ENCODE results near the gene KLK15.
A peak's percentile ranks its signal among the peaks of the same experiment; 100 is the strongest.

Gene KLK15

GRCh38 chr19:50820549-50821247, 12.7 kb downstream of the KLK15 start:
- H2BK5ac ChIP-seq (ENCODE audit: low read depth, low read length, poor library complexity, severe bottlenecking), result no peak overlapping the region
- H2BK120ac ChIP-seq (ENCODE audit: low read depth, low read length), result no peak overlapping the region
- no peak overlapping the region for H3K4me2 ChIP-seq (ENCODE audit: low read length, poor library complexity, severe bottlenecking)
- H3K27ac ChIP-seq (ENCODE audit: low read length, poor library complexity, severe bottlenecking), result no peak overlapping the region
- peaks cover 44 to 71% of the 10 kb centered on the region in 2 experiments for H3K27me3 ChIP-seq (ENCODE audit: control insufficient read depth in 1 of 2, insufficient read depth in 1 of 2, low read length in 2 of 2)
- H2BK12ac ChIP-seq (ENCODE audit: low read length in 2 of 2), result no peak overlapping the region
- H4K8ac ChIP-seq (ENCODE audit: low read length), result no peak overlapping the region
- H3K23ac ChIP-seq (ENCODE audit: low read length in 2 of 2), result no peak overlapping the region
- H3K79me1 ChIP-seq (replicated peaks; ENCODE audit: low read length, poor library complexity, severe bottlenecking), result no peaks in the 10 kb centered on the region
- H4K91ac ChIP-seq (ENCODE audit: low read length), result no peak overlapping the region
- H3K18ac ChIP-seq (ENCODE audit: low read depth in 1 of 2, low read length in 2 of 2), result no peak overlapping the region
- H3K9ac ChIP-seq (ENCODE audit: low read length), result no peak overlapping the region
- no peaks in the 10 kb centered on the region for H3K9me3 ChIP-seq (ENCODE audit: control insufficient read depth, low read length)
- DNase-seq, result no peak
- peaks cover 2% of the 10 kb centered on the region for H3K4me1 ChIP-seq (ENCODE audit: control insufficient read depth, insufficient read depth, low read depth, low read length)
- H2BK15ac ChIP-seq (ENCODE audit: low read depth, poor library complexity, severe bottlenecking), result no peak overlapping the region
- H3K4ac ChIP-seq (ENCODE audit: low read depth in 1 of 2, low read length in 2 of 2), result no peak overlapping the region
- no peak overlapping the region for H3K14ac ChIP-seq (ENCODE audit: low read length in 2 of 2)
- H3K4me3 ChIP-seq (ENCODE audit: insufficient read depth in 1 of 2, low read depth in 1 of 2, low read length in 2 of 2), result no peak overlapping the region
- H2AFZ ChIP-seq (ENCODE audit: low read depth, low read length), result no peak overlapping the region
- no peak overlapping the region for H2AK5ac ChIP-seq (ENCODE audit: low read length, severe bottlenecking)
- no peaks in the 10 kb centered on the region for H3K36me3 ChIP-seq (ENCODE audit: control insufficient read depth in 1 of 2, insufficient read depth in 2 of 2, low read depth in 1 of 2, low read length in 2 of 2)
- WGBS, result 12% methylated on average over 11 of the region's 21 CpGs

- Histone ChIP-seq H3K4me2 (ENCODE audit: low read length, poor library complexity, severe bottlenecking) (no peak overlapping the region), H3K27ac (ENCODE audit: low read length, poor library complexity, severe bottlenecking) (no peak overlapping the region)
These were observed 13.3 kb downstream of the KLK15 start for GRCh38 chr19:50820086-50820485.

GRCh38 chr19:50819636-50820035, 13.7 kb downstream of the KLK15 start:
- H3K18ac ChIP-seq (ENCODE audit: low read depth in 1 of 2, low read length in 2 of 2), result no peak overlapping the region
- no peak overlapping the region for H3K4me2 ChIP-seq (ENCODE audit: low read length, poor library complexity, severe bottlenecking)
- no peak overlapping the region for H3K4ac ChIP-seq (ENCODE audit: low read depth in 1 of 2, low read length in 2 of 2)
- H3K14ac ChIP-seq (ENCODE audit: low read length in 2 of 2), result no peak overlapping the region
- H3K79me1 ChIP-seq (replicated peaks; ENCODE audit: low read length, poor library complexity, severe bottlenecking), result no peaks in the 10 kb centered on the region
- peaks cover 2% of the 10 kb centered on the region for H3K4me1 ChIP-seq (ENCODE audit: control insufficient read depth, insufficient read depth, low read depth, low read length)
- H2AK5ac ChIP-seq (ENCODE audit: low read length, severe bottlenecking), result no peak overlapping the region
- H2BK15ac ChIP-seq (ENCODE audit: low read depth, poor library complexity, severe bottlenecking), result no peak overlapping the region
- no peaks in the 10 kb centered on the region for H3K9me3 ChIP-seq (ENCODE audit: control insufficient read depth, low read length)
- no peak overlapping the region for H4K91ac ChIP-seq (ENCODE audit: low read length)
- H3K36me3 ChIP-seq (ENCODE audit: control insufficient read depth in 1 of 2, insufficient read depth in 2 of 2, low read depth in 1 of 2, low read length in 2 of 2), result no peaks in the 10 kb centered on the region
- no peak overlapping the region for H3K23ac ChIP-seq (ENCODE audit: low read length in 2 of 2)
- H2BK120ac ChIP-seq (ENCODE audit: low read depth, low read length), result no peak overlapping the region
- peaks cover 44 to 81% of the 10 kb centered on the region in 2 experiments for H3K27me3 ChIP-seq (ENCODE audit: control insufficient read depth in 1 of 2, insufficient read depth in 1 of 2, low read length in 2 of 2)
- no peak overlapping the region for H3K27ac ChIP-seq (ENCODE audit: low read length, poor library complexity, severe bottlenecking)
- no peak overlapping the region for H2BK12ac ChIP-seq (ENCODE audit: low read length in 2 of 2)
- H2AFZ ChIP-seq (ENCODE audit: low read depth, low read length), result no peak overlapping the region
- no peak overlapping the region for H4K8ac ChIP-seq (ENCODE audit: low read length)
- DNase-seq, result no peak
- H2BK5ac ChIP-seq (ENCODE audit: low read depth, low read length, poor library complexity, severe bottlenecking), result no peak overlapping the region
- 69% methylated on average over 7 of the region's 8 CpGs for WGBS
- H3K4me3 ChIP-seq (ENCODE audit: insufficient read depth in 1 of 2, low read depth in 1 of 2, low read length in 2 of 2), result no peak overlapping the region
- no peak overlapping the region for H3K9ac ChIP-seq (ENCODE audit: low read length)

More at GRCh38 chr19:50820086-50820485, 13.3 kb downstream of the KLK15 start:
- Histone ChIP-seq H4K8ac (ENCODE audit: low read length) (no peak overlapping the region), H4K91ac (ENCODE audit: low read length) (no peak overlapping the region), H3K23ac (ENCODE audit: low read length in 2 of 2) (no peak overlapping the region), H3K4ac (ENCODE audit: low read depth in 1 of 2, low read length in 2 of 2) (no peak overlapping the region), H2BK120ac (ENCODE audit: low read depth, low read length) (no peak overlapping the region), H2AFZ (ENCODE audit: low read depth, low read length) (peak overlapping the region; percentile 47), H3K4me3 (ENCODE audit: insufficient read depth in 1 of 2, low read depth in 1 of 2, low read length in 2 of 2) (no peak overlapping the region), H3K79me1 (replicated peaks; ENCODE audit: low read length, poor library complexity, severe bottlenecking) (no peaks in the 10 kb centered on the region), H3K9ac (ENCODE audit: low read length) (no peak overlapping the region), H3K4me1 (ENCODE audit: control insufficient read depth, insufficient read depth, low read depth, low read length) (peaks cover 2% of the 10 kb centered on the region), H2BK12ac (ENCODE audit: low read length in 2 of 2) (no peak overlapping the region), H3K36me3 (ENCODE audit: control insufficient read depth in 1 of 2, insufficient read depth in 2 of 2, low read depth in 1 of 2, low read length in 2 of 2) (no peaks in the 10 kb centered on the region), H2BK5ac (ENCODE audit: low read depth, low read length, poor library complexity, severe bottlenecking) (no peak overlapping the region), H2AK5ac (ENCODE audit: low read length, severe bottlenecking) (no peak overlapping the region), H3K9me3 (ENCODE audit: control insufficient read depth, low read length) (no peaks in the 10 kb centered on the region), H3K14ac (ENCODE audit: low read length in 2 of 2) (no peak overlapping the region), H2BK15ac (ENCODE audit: low read depth, poor library complexity, severe bottlenecking) (no peak overlapping the region), H3K27me3 (ENCODE audit: control insufficient read depth in 1 of 2, insufficient read depth in 1 of 2, low read length in 2 of 2) (peaks cover 44 to 77% of the 10 kb centered on the region in 2 experiments), H3K18ac (ENCODE audit: low read depth in 1 of 2, low read length in 2 of 2) (no peak overlapping the region)
- 28% methylated on average over 15 of the region's 15 CpGs for WGBS
- no peak for DNase-seq

GRCh38 chr19:50818859-50819472, 14.4 kb downstream of the KLK15 start:
- Histone ChIP-seq H3K18ac (ENCODE audit: low read depth in 1 of 2, low read length in 2 of 2) (no peak overlapping the region), H3K27me3 (ENCODE audit: control insufficient read depth in 1 of 2, insufficient read depth in 1 of 2, low read length in 2 of 2) (peaks cover 44 to 78% of the 10 kb centered on the region in 2 experiments), H3K14ac (ENCODE audit: low read length in 2 of 2) (no peak overlapping the region), H3K9me3 (ENCODE audit: control insufficient read depth, low read length) (no peaks in the 10 kb centered on the region), H2AFZ (ENCODE audit: low read depth, low read length) (no peak overlapping the region), H2BK12ac (ENCODE audit: low read length in 2 of 2) (no peak overlapping the region), H2BK5ac (ENCODE audit: low read depth, low read length, poor library complexity, severe bottlenecking) (no peak overlapping the region), H4K91ac (ENCODE audit: low read length) (no peak overlapping the region), H3K27ac (ENCODE audit: low read length, poor library complexity, severe bottlenecking) (no peak overlapping the region), H3K4me2 (ENCODE audit: low read length, poor library complexity, severe bottlenecking) (no peak overlapping the region), H4K8ac (ENCODE audit: low read length) (no peak overlapping the region), H2AK5ac (ENCODE audit: low read length, severe bottlenecking) (no peak overlapping the region), H2BK15ac (ENCODE audit: low read depth, poor library complexity, severe bottlenecking) (no peak overlapping the region), H3K79me1 (replicated peaks; ENCODE audit: low read length, poor library complexity, severe bottlenecking) (no peaks in the 10 kb centered on the region), H3K4me3 (ENCODE audit: insufficient read depth in 1 of 2, low read depth in 1 of 2, low read length in 2 of 2) (no peak overlapping the region), H3K4me1 (ENCODE audit: control insufficient read depth, insufficient read depth, low read depth, low read length) (peaks cover 2% of the 10 kb centered on the region), H3K36me3 (ENCODE audit: control insufficient read depth in 1 of 2, insufficient read depth in 2 of 2, low read depth in 1 of 2, low read length in 2 of 2) (no peaks in the 10 kb centered on the region), H2BK120ac (ENCODE audit: low read depth, low read length) (no peak overlapping the region), H3K9ac (ENCODE audit: low read length) (no peak overlapping the region), H3K23ac (ENCODE audit: low read length in 2 of 2) (no peak overlapping the region), H3K4ac (ENCODE audit: low read depth in 1 of 2, low read length in 2 of 2) (no peak overlapping the region)
- 71% methylated on average over 11 of the region's 12 CpGs for whole genome bisulfite sequencing
- no peak for DNase-seq

All from mesenchymal stem cell (in vitro differentiated cells and primary cell).